Stimulated activated memory B cell treated with anti-CD40 and anti-IgM and Interleukin-4, amounts not matched to agents 10 μg/mL and 1 μg/mL and 100 μg/mL, for 72 hours (primary cell): ENCODE measurements around the gene PEX12.
A peak's percentile ranks its signal among the peaks of the same experiment; 100 is the strongest.
"Not testable (repeated sequence)": the region's sequence is repeated elsewhere in the genome, so short reads cannot be mapped to it uniquely, and the experiment has no call there.

Experiments used
- ATAC-seq: fragments of 150-1000 bp; cut with Tn5 transposase; 2 replicates; pipeline ENCODE4 v1.10.0; 2021
- H3K27ac Mint-ChIP-seq: one replicate; pipeline ENCODE4 v1.8.0; 2022; ENCODE audit warnings: mild to moderate bottlenecking, mixed read lengths
- H3K27me3 Mint-ChIP-seq: one replicate; pipeline ENCODE4 v1.8.0; 2022; ENCODE audit warnings: mixed read lengths
- H3K36me3 Mint-ChIP-seq: one replicate; pipeline ENCODE4 v1.8.0; 2022; ENCODE audit warnings: mixed read lengths
- H3K4me1 Mint-ChIP-seq: one replicate; pipeline ENCODE4 v1.8.0; 2022; ENCODE audit warnings: mixed read lengths
- H3K4me3 Mint-ChIP-seq: one replicate; pipeline ENCODE4 v1.8.0; 2022; ENCODE audit warnings: mild to moderate bottlenecking, moderate library complexity, mixed read lengths
- H3K9me3 Mint-ChIP-seq: one replicate; pipeline ENCODE4 v1.8.0; 2022; ENCODE audit warnings: mixed read lengths

The PEX12 gene

GRCh38 chr17:35596072-35596471, 17.7 kb upstream of the PEX12 start:
- no peak for ATAC-seq
- Mint-ChIP-seq H3K9me3 (no peaks in the 10 kb centered on the region), H3K27ac (no peak overlapping the region), H3K4me1 (no peaks in the 10 kb centered on the region), H3K36me3 (peaks cover 52% of the 10 kb centered on the region), H3K4me3 (no peak overlapping the region), H3K27me3 (no peaks in the 10 kb centered on the region)

GRCh38 chr17:35588196-35588920, 10.0 kb upstream of the PEX12 start:
- no peaks in the 10 kb centered on the region for H3K9me3 Mint-ChIP-seq
- H3K4me3 Mint-ChIP-seq: peak overlapping the region; percentile 91
- H3K27ac Mint-ChIP-seq: peak overlapping the region; percentile 98
- peaks cover 39% of the 10 kb centered on the region for H3K4me1 Mint-ChIP-seq
- H3K36me3 Mint-ChIP-seq: peaks cover 6% of the 10 kb centered on the region
- no peak for ATAC-seq
- H3K27me3 Mint-ChIP-seq: no peaks in the 10 kb centered on the region

- ATAC-seq: peak; percentile 98
- peaks cover 6% of the 10 kb centered on the region for H3K36me3 Mint-ChIP-seq
- peaks cover 39% of the 10 kb centered on the region for H3K4me1 Mint-ChIP-seq
- peak within 1 kb of the TSS; percentile 98 for H3K27ac Mint-ChIP-seq
- peak within 1 kb of the TSS; percentile 91 for H3K4me3 Mint-ChIP-seq
- no peaks in the 10 kb centered on the region for H3K27me3 Mint-ChIP-seq
- no peaks in the 10 kb centered on the region for H3K9me3 Mint-ChIP-seq
Observed at GRCh38 chr17:35587074-35587961, 8.9 kb upstream of the PEX12 start, which contains the start of gene AP2B1. TSS of gene AP2B1 (plus strand) at chr17:35587322. CDS start at chr17:35594031, 6,709 bp downstream.

- H3K4me1 Mint-ChIP-seq: peaks cover 39% of the 10 kb centered on the region
- peak overlapping the region; percentile 98 for H3K27ac Mint-ChIP-seq
- peak overlapping the region; percentile 91 for H3K4me3 Mint-ChIP-seq
- peaks cover 6% of the 10 kb centered on the region for H3K36me3 Mint-ChIP-seq
- no peak for ATAC-seq
- H3K9me3 Mint-ChIP-seq: no peaks in the 10 kb centered on the region
- H3K27me3 Mint-ChIP-seq: no peaks in the 10 kb centered on the region
Observed at GRCh38 chr17:35586569-35587073, 8.2 kb upstream of the PEX12 start.

GRCh38 chr17:35584061-35584460, 5.7 kb upstream of the PEX12 start:
- H3K27ac Mint-ChIP-seq: no peak overlapping the region
- no peak for ATAC-seq
- H3K4me1 Mint-ChIP-seq: peaks cover 26% of the 10 kb centered on the region

GRCh38 chr17:35578929-35579432, 610 bp upstream of the PEX12 start:
- H3K27me3 Mint-ChIP-seq: no peaks in the 10 kb centered on the region
- peaks cover 7% of the 10 kb centered on the region for H3K36me3 Mint-ChIP-seq
- no peak for ATAC-seq
- H3K4me3 Mint-ChIP-seq: peak overlapping the region; percentile 100
- H3K4me1 Mint-ChIP-seq: peaks cover 17% of the 10 kb centered on the region
- peak overlapping the region; percentile 100 for H3K27ac Mint-ChIP-seq
- H3K9me3 Mint-ChIP-seq: no peaks in the 10 kb centered on the region

More at GRCh38 chr17:35584061-35584460, 5.7 kb upstream of the PEX12 start:
- no peak overlapping the region for H3K4me3 Mint-ChIP-seq
- H3K27me3 Mint-ChIP-seq: no peaks in the 10 kb centered on the region
- peaks cover 6% of the 10 kb centered on the region for H3K36me3 Mint-ChIP-seq
- H3K9me3 Mint-ChIP-seq: no peaks in the 10 kb centered on the region

GRCh38 chr17:35577830-35578196, 558 bp downstream of the PEX12 start:
- Mint-ChIP-seq H3K27me3 (no peaks in the 10 kb centered on the region), H3K9me3 (no peaks in the 10 kb centered on the region), H3K4me1 (peaks cover 17% of the 10 kb centered on the region), H3K36me3 (peaks cover 7% of the 10 kb centered on the region), H3K27ac (peak overlapping the region; percentile 100), H3K4me3 (peak overlapping the region; percentile 100)
- peak; percentile 2 for ATAC-seq

- H3K27me3 Mint-ChIP-seq: no peaks in the 10 kb centered on the region
- no peaks in the 10 kb centered on the region for H3K9me3 Mint-ChIP-seq
- H3K27ac Mint-ChIP-seq: no peak overlapping the region
- H3K36me3 Mint-ChIP-seq: peaks cover 7% of the 10 kb centered on the region
- no peak overlapping the region for H3K4me3 Mint-ChIP-seq
- peaks cover 22% of the 10 kb centered on the region for H3K4me1 Mint-ChIP-seq
- no peak for ATAC-seq
Observed at GRCh38 chr17:35575759-35576158, 2.6 kb downstream of the PEX12 start.

- ATAC-seq: no peak
- Mint-ChIP-seq H3K4me3 (peak overlapping the region; percentile 81), H3K4me1 (peaks cover 33% of the 10 kb centered on the region), H3K27ac (no peak overlapping the region), H3K36me3 (peaks cover 6% of the 10 kb centered on the region), H3K9me3 (no peaks in the 10 kb centered on the region), H3K27me3 (no peaks in the 10 kb centered on the region)
Observed at GRCh38 chr17:35569405-35569804, 9.0 kb downstream of the PEX12 start.

GRCh38 chr17:35568561-35568960, 9.8 kb downstream of the PEX12 start:
- Mint-ChIP-seq H3K9me3 (no peaks in the 10 kb centered on the region), H3K4me1 (peaks cover 33% of the 10 kb centered on the region), H3K36me3 (peaks cover 6% of the 10 kb centered on the region), H3K4me3 (peak overlapping the region; percentile 81), H3K27ac (peak overlapping the region; percentile 90), H3K27me3 (peaks cover 4% of the 10 kb centered on the region)
- peak; percentile 22 for ATAC-seq

- no peak for ATAC-seq
- Mint-ChIP-seq H3K4me1 (peaks cover 33% of the 10 kb centered on the region), H3K36me3 (peaks cover 6% of the 10 kb centered on the region), H3K4me3 (peak overlapping the region; percentile 81), H3K27ac (peak overlapping the region; percentile 90), H3K9me3 (no peaks in the 10 kb centered on the region), H3K27me3 (peaks cover 8% of the 10 kb centered on the region)
Observed at GRCh38 chr17:35566968-35567367, 11.4 kb downstream of the PEX12 start.

- not testable (repeated sequence) for ATAC-seq, H3K4me3 Mint-ChIP-seq, H3K36me3 Mint-ChIP-seq, H3K4me1 Mint-ChIP-seq, H3K9me3 Mint-ChIP-seq, H3K27ac Mint-ChIP-seq
- H3K27me3 Mint-ChIP-seq: peaks cover 25% of the 10 kb centered on the region
Observed at GRCh38 chr17:35563181-35563580, 15.2 kb downstream of the PEX12 start.

- Mint-ChIP-seq H3K4me1 (no peaks in the 10 kb centered on the region), H3K9me3 (no peaks in the 10 kb centered on the region), H3K27ac (no peak within 1 kb of the TSS), H3K36me3 (no peaks in the 10 kb centered on the region), H3K27me3 (peaks cover 27% of the 10 kb centered on the region), H3K4me3 (no peak within 1 kb of the TSS)
- no peak for ATAC-seq
Observed at GRCh38 chr17:35560703-35561102, 17.7 kb downstream of the PEX12 start, which contains the start of gene SLFN14. TSS of gene SLFN14 (minus strand) at chr17:35560819. CDS start at chr17:35558062, 2,757 bp downstream.

- ATAC-seq: no peak
- Mint-ChIP-seq H3K9me3 (no peaks in the 10 kb centered on the region), H3K27me3 (peaks cover 27% of the 10 kb centered on the region), H3K27ac (no peak overlapping the region), H3K4me3 (no peak overlapping the region), H3K4me1 (no peaks in the 10 kb centered on the region), H3K36me3 (no peaks in the 10 kb centered on the region)
Observed at GRCh38 chr17:35559495-35560210, 18.7 kb downstream of the PEX12 start.

- peaks cover 19% of the 10 kb centered on the region for H3K27me3 Mint-ChIP-seq
- no peaks in the 10 kb centered on the region for H3K4me1 Mint-ChIP-seq
- H3K4me3 Mint-ChIP-seq: no peak overlapping the region
- H3K27ac Mint-ChIP-seq: no peak overlapping the region
- no peaks in the 10 kb centered on the region for H3K36me3 Mint-ChIP-seq
- no peak for ATAC-seq
- H3K9me3 Mint-ChIP-seq: no peaks in the 10 kb centered on the region
Observed at GRCh38 chr17:35557353-35557752, 21.0 kb downstream of the PEX12 start.
